Left ventricle myocardium inferior (tissue), 1 donor: Measurements from ENCODE around the gene CNTNAP1. TPM values are rescaled to one million over a fixed set of nuclear protein-coding genes. Genes with fewer than 3 reads are reported as not detected.

Experiments
- DNase-seq: peaks from one replicate; pipeline ENCODE4 v3.0.0-alpha.2; 2020
- H3K27ac ChIP-seq: fragments of 200-600 bp; replicated peaks from 2 replicates; pipeline ENCODE4 v1.8.0; 2021
- H3K27me3 ChIP-seq: fragments of 200-600 bp; 2 replicates; pipeline ENCODE4 v1.8.0; 2021; ENCODE audit warnings: low read depth
- H3K36me3 ChIP-seq: fragments of 200-600 bp; 2 replicates; pipeline ENCODE4 v1.8.0; 2021
- H3K4me1 ChIP-seq: fragments of 200-600 bp; 2 replicates; pipeline ENCODE4 v1.8.0; 2021
- H3K4me3 ChIP-seq: fragments of 200-600 bp; 2 replicates; pipeline ENCODE4 v1.8.0; 2021; ENCODE audit warnings: mild to moderate bottlenecking, moderate library complexity
- H3K9me3 ChIP-seq: fragments of 200-600 bp; replicated peaks from 2 replicates; pipeline ENCODE4 v1.8.0; 2021
- CTCF ChIP-seq: fragments of 200-600 bp; IDR thresholded peaks from 2 replicates; pipeline ENCODE4 v1.8.0; 2021; ENCODE audit warnings: antibody characterized with exemption, mild to moderate bottlenecking, borderline replicate concordance
- intact Hi-C: fragments of 100-400 bp; cut with micrococcal nuclease; formaldehyde crosslinking; loops from one replicate; pipeline ENCODE4 v1.11.0; 2022
- total RNA-seq: library from RNA; stranded (reverse); fragmentation: NEBNext Ultra II Directional; extraction: Animal tissue kit (Norgen Biotek cat#: 25700); gene quantifications from one replicate; pipeline ENCODE4 v1.2.1, GENCODE V29; 2021
- donor health status: DM: no; HTN: yes; CAD: no; lungs with severe emphysema.

The CNTNAP1 gene
- total RNA-seq, 1 donor from 2014 or later = 4.2 TPM

- peaks cover 15% of the 10 kb centered on the region for H3K4me1 ChIP-seq
- peaks cover 87% of the 10 kb centered on the region for H3K36me3 ChIP-seq
- intact Hi-C loops = no loop called here
- no peak for TF ChIP-seq CTCF
- H3K27ac ChIP-seq = no peak overlapping the region
- H3K27me3 ChIP-seq = no peaks in the 10 kb centered on the region
- no peak for DNase-seq
- no peaks in the 10 kb centered on the region for H3K9me3 ChIP-seq
- H3K4me3 ChIP-seq = no peak overlapping the region
Measured at GRCh38 chr17:42700586-42701289, 18.4 kb downstream of the CNTNAP1 start.

- TF ChIP-seq CTCF = no peak
- H3K4me1 ChIP-seq = peaks cover 15% of the 10 kb centered on the region
- H3K27ac ChIP-seq = no peak overlapping the region
- intact Hi-C loops = no loop called here
- H3K27me3 ChIP-seq = no peaks in the 10 kb centered on the region
- no peaks in the 10 kb centered on the region for H3K9me3 ChIP-seq
- peaks cover 87% of the 10 kb centered on the region for H3K36me3 ChIP-seq
- no peak for DNase-seq
- H3K4me3 ChIP-seq = no peak overlapping the region
Measured at GRCh38 chr17:42702446-42702845, 20.1 kb downstream of the CNTNAP1 start.

GRCh38 chr17:42704490-42704836 is 22.1 kb downstream of the CNTNAP1 start:
- intact Hi-C loops = no loop called here
- peaks cover 100% of the 10 kb centered on the region for H3K36me3 ChIP-seq

GRCh38 chr17:42704837-42705494 is 22.6 kb downstream of the CNTNAP1 start:
- intact Hi-C loops = no loop called here
- no peaks in the 10 kb centered on the region for H3K9me3 ChIP-seq
- peaks cover 100% of the 10 kb centered on the region for H3K36me3 ChIP-seq
- peaks cover under 1% of the 10 kb centered on the region for H3K4me1 ChIP-seq
- no peak overlapping the region for H3K27ac ChIP-seq
- no peak overlapping the region for H3K4me3 ChIP-seq
- no peak for DNase-seq
- no peak for TF ChIP-seq CTCF
- H3K27me3 ChIP-seq = no peaks in the 10 kb centered on the region

More at GRCh38 chr17:42704490-42704836, 22.1 kb downstream of the CNTNAP1 start:
- Histone ChIP-seq H3K9me3 (no peaks in the 10 kb centered on the region), H3K27ac (no peak overlapping the region), H3K27me3 (no peaks in the 10 kb centered on the region), H3K4me3 (no peak overlapping the region), H3K4me1 (peaks cover 5% of the 10 kb centered on the region)
- no peak for TF ChIP-seq CTCF
- no peak for DNase-seq

GRCh38 chr17:42706732-42707131 is 24.4 kb downstream of the CNTNAP1 start:
- TF ChIP-seq CTCF = no peak
- Histone ChIP-seq H3K4me1 (no peaks in the 10 kb centered on the region), H3K9me3 (no peaks in the 10 kb centered on the region), H3K27me3 (no peaks in the 10 kb centered on the region), H3K4me3 (no peak overlapping the region), H3K36me3 (peaks cover 100% of the 10 kb centered on the region), H3K27ac (no peak overlapping the region)
- DNase-seq = no peak
- intact Hi-C loops = no loop called here
